Measurements from ENCODE around the gene RBMS2.
"Not testable (repeated sequence)": the region's sequence is repeated elsewhere in the genome, so short reads cannot be mapped to it uniquely, and the experiment has no call there.

Gene RBMS2

DNA sequence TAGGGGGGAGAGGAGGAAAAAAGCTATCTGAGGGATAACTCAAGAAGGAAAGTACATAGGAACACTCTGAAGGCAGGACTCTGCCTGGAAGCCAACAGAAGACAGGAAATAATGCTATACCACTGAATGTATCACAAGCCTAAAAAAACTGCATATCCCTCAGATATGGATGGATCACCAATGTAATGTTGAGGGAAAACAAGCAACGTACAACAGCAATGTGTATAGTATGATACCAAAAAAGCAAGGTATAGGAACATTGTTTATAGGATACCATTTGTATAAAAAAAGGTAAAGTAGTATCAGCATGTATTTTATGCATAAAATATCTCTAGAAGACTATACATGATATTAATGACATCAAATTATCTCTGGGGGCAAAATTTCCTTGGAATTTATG, 37.1 kb upstream of the RBMS2 start:
- TF ChIP-seq CTCF (IDR thresholded peaks at IDR 0.05; ENCODE audit: low read depth, low read length, missing control alignments) = no peak
- H3K4me3 ChIP-seq (ENCODE audit: low read depth, low read length) = no peak overlapping the region
- in situ Hi-C loops (cut with HindIII; ENCODE audit: low sequenced_read_pairs) = no loop called here
- DNase-seq (ENCODE audit: low read depth) = no peak

- no peak overlapping the region for H3K4me3 ChIP-seq (ENCODE audit: low read depth, low read length)
- in situ Hi-C loops (cut with HindIII; ENCODE audit: low sequenced_read_pairs) = no loop called here
- DNase-seq (ENCODE audit: low read depth) = no peak
- no peak for TF ChIP-seq CTCF (IDR thresholded peaks at IDR 0.05; ENCODE audit: low read depth, low read length, missing control alignments)
Observed at GRCh38 chr12:56486694-56487093, 34.9 kb upstream of the RBMS2 start.

GRCh38 chr12:56487448-56488040, 34.1 kb upstream of the RBMS2 start:
- no peak for DNase-seq (ENCODE audit: low read depth)
- peak overlapping the region; percentile 46 for H3K4me3 ChIP-seq (ENCODE audit: low read depth, low read length)
- TF ChIP-seq CTCF (IDR thresholded peaks at IDR 0.05; ENCODE audit: low read depth, low read length, missing control alignments) = no peak
- in situ Hi-C loops (cut with HindIII; ENCODE audit: low sequenced_read_pairs) = no loop called here

GRCh38 chr12:56488041-56488955, 33.3 kb upstream of the RBMS2 start, which contains the start of gene GLS2:
Gene GLS2 (minus strand): TSS chr12:56488161. CDS start chr12:56488118, 43 bp downstream.
- DNase-seq (ENCODE audit: low read depth) = peak; percentile 38
- peak within 1 kb of the TSS; percentile 46 for H3K4me3 ChIP-seq (ENCODE audit: low read depth, low read length)
- in situ Hi-C loops (cut with HindIII; ENCODE audit: low sequenced_read_pairs) = no loop called here
- TF ChIP-seq CTCF (IDR thresholded peaks at IDR 0.05; ENCODE audit: low read depth, low read length, missing control alignments) = no peak

GRCh38 chr12:56490360-56490759, 31.3 kb upstream of the RBMS2 start:
- no peak for DNase-seq (ENCODE audit: low read depth)
- TF ChIP-seq CTCF (IDR thresholded peaks at IDR 0.05; ENCODE audit: low read depth, low read length, missing control alignments) = no peak
- H3K4me3 ChIP-seq (ENCODE audit: low read depth, low read length) = no peak overlapping the region
- in situ Hi-C loops (cut with HindIII; ENCODE audit: low sequenced_read_pairs) = no loop called here

DNA sequence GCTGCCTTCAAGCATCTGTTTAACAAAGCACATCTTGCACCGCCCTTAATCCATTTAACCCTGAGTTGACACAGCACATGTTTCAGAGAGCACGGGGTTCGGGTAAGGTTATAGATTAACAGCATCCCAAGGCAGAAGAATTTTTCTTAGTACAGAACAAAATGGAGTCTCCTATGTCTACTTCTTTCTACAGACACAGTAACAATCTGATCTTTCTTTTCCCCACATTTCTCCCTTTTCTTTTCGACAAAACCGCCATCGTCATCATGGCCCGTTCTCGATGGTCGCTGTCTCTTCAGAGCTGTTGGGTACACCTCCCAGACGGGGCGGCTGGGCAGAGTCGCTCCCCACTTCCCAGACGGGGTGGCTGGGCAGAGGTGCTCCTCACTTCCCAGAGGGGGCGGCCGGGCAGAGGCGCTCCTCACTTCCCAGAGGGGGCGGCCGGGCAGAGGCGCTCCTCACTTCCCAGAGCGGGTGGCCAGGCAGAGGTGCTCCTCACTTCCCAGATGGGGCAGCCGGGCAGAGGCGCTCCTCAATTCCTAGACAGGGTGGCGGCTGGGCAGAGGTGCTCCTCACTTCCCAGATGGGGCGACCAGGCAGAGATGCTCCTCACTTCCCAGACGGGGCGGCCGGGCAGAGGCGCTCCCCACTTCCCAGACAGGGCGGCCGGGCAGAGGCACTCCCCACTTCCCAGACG, 28.1 kb upstream of the RBMS2 start:
- in situ Hi-C loops (cut with HindIII; ENCODE audit: low sequenced_read_pairs); H3K4me3 ChIP-seq (ENCODE audit: low read depth, low read length); DNase-seq (ENCODE audit: low read depth): not testable (repeated sequence)

GRCh38 chr12:56494106-56494415, 27.6 kb upstream of the RBMS2 start:
- DNase-seq (ENCODE audit: low read depth); in situ Hi-C loops (cut with HindIII; ENCODE audit: low sequenced_read_pairs): not testable (repeated sequence)

GRCh38 chr12:56494481-56494880, 27.1 kb upstream of the RBMS2 start:
- not testable (repeated sequence) for H3K4me3 ChIP-seq (ENCODE audit: low read depth, low read length); DNase-seq (ENCODE audit: low read depth)

More at GRCh38 chr12:56494106-56494415, 27.6 kb upstream of the RBMS2 start:
- H3K4me3 ChIP-seq (ENCODE audit: low read depth, low read length) = not testable (repeated sequence)

More at GRCh38 chr12:56494481-56494880, 27.1 kb upstream of the RBMS2 start:
- in situ Hi-C loops (cut with HindIII; ENCODE audit: low sequenced_read_pairs) = not testable (repeated sequence)

All from astrocyte of the cerebellum (primary cell).